Astrocyte of the cerebellum (primary cell): ENCODE measurements around the gene CLDN4.

Source experiments
- DNase-seq: peaks from one replicate; pipeline ENCODE4 v3.0.0-alpha.2; 2011; ENCODE audit warnings: low read depth
- H3K4me3 ChIP-seq: 2 replicates; pipeline ENCODE4 v1.5.1; 2011; ENCODE audit warnings: mild to moderate bottlenecking, low read depth, low read length, moderate library complexity
- in situ Hi-C: cut with HindIII; loops from 2 replicates; pipeline ENCODE4 v1.10.0; 2017; ENCODE audit warnings: low sequenced_read_pairs
- TF ChIP-seq, protein P1 (sequence below): IDR thresholded peaks from 2 replicates; pipeline ENCODE4 v1.5.1; 2012; ENCODE audit warnings: low read length, low read depth, moderate library complexity, mild to moderate bottlenecking; ENCODE audit errors: missing control alignments

Gene CLDN4

DNA sequence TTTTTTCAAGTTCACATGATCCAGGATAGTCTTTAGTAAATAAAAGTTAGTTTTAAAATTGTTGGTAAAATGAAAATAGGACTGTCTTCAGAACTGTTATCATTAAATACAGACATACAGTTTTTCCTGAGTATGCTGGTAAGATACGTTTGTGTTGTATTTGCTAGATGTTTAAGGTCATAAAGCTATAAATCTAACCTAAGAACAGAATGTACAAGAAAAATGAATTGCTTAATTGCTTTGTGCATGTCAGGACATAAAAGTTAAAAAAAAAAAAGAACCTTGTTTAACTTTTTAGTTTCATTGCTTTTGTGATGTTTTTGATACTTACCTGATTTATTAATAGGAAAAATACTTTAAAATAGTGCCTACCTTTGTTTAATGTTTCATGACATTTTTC lies 29.2 kb upstream of the CLDN4 start:
- TF ChIP-seq, protein P1, sequence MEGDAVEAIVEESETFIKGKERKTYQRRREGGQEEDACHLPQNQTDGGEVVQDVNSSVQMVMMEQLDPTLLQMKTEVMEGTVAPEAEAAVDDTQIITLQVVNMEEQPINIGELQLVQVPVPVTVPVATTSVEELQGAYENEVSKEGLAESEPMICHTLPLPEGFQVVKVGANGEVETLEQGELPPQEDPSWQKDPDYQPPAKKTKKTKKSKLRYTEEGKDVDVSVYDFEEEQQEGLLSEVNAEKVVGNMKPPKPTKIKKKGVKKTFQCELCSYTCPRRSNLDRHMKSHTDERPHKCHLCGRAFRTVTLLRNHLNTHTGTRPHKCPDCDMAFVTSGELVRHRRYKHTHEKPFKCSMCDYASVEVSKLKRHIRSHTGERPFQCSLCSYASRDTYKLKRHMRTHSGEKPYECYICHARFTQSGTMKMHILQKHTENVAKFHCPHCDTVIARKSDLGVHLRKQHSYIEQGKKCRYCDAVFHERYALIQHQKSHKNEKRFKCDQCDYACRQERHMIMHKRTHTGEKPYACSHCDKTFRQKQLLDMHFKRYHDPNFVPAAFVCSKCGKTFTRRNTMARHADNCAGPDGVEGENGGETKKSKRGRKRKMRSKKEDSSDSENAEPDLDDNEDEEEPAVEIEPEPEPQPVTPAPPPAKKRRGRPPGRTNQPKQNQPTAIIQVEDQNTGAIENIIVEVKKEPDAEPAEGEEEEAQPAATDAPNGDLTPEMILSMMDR, result no peak
- in situ Hi-C loops, result no loop called here
- DNase-seq, result no peak
- no peak overlapping the region for H3K4me3 ChIP-seq

DNA sequence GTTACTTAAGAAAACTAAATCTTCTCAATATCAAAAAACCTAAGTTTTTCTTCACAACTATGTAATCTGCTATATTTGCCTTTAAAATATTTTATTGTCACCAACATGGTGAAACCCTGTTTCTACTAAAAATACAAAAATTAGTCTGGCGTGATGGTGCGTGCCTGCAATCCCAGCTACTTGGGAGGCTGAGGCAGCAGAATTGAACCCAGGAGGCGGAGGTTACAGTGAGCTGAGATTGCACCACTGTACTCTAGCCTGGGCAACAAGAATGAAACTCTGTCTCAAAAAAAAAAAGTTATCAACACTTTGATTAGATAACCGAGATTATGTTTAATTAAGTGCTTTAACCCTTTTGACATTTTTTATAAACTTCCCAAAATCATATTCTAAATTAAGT lies 28.3 kb upstream of the CLDN4 start:
- TF ChIP-seq, protein P1, result no peak
- in situ Hi-C loops, result no loop called here
- no peak overlapping the region for H3K4me3 ChIP-seq
- DNase-seq, result no peak

DNA sequence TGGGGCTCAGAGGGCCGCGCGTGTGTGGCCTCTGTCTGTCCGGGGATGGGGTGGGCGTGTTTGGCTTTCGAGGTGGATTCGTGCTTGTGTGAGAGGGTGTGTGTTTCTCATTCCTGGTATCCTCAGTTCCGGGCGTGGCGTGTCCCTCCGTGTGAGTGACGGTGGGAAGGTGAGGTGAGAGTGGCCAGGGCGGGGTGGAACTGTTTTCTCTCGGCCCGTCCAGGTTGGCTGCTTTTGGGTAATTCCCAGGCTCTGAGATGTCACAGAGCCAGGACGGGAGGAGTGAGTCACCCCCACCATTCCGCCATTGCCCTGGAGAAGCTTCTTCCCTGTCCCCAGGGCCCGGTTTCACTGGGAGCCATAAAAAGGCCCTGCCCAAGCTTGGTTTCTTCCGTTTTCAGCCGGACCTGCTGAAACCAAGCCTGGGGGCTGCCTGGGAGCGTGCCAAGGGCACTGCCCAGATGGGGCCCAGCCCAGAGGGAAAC lies 21.3 kb upstream of the CLDN4 start:
- TF ChIP-seq, protein P1, result no peak
- in situ Hi-C loops, result no loop called here
- no peak for DNase-seq
- H3K4me3 ChIP-seq, result no peak overlapping the region

DNA sequence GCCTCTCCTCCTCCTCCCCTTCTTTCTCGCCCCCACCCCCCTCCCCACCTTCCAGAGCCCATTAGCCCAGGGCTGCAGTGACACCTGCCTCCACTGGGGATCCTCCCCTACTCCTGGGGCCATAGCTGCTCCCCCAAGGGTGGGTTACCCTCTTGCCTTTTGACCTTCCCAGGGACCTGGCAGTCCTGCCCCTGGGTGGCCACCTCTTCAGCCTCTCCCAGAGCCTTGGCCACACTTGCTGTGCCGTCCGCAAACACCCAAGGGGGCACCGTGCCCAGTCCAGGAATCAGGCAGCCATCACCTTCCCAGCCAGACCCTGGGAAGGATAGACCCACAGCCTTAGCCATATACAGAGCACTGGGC lies 19.8 kb upstream of the CLDN4 start:
- DNase-seq, result no peak
- no peak overlapping the region for H3K4me3 ChIP-seq
- in situ Hi-C loops, result no loop called here
- TF ChIP-seq, protein P1, result no peak

DNA sequence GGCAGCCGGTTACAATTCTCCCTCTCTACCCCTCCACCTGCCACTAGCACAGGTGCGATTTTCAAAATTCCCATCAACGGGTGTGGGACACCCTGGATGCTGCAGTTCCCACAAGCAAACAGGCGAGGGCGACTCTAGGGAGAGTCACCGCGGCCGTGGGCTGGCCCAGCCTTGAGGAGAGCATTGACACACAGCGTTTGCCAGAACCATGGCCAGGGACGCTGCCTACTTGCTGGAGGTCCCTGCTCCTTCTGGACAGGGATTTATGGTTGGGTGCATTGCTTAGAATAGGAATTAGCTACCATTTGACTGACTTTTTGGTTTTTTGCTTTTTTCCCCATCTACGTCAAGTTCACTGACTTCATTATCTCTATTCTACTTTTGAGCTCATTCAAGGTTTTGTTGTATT lies 19.0 kb upstream of the CLDN4 start:
- in situ Hi-C loops, result no loop called here
- H3K4me3 ChIP-seq, result no peak overlapping the region
- DNase-seq, result peak; percentile 4
- TF ChIP-seq, protein P1, result peak; percentile 82

DNA sequence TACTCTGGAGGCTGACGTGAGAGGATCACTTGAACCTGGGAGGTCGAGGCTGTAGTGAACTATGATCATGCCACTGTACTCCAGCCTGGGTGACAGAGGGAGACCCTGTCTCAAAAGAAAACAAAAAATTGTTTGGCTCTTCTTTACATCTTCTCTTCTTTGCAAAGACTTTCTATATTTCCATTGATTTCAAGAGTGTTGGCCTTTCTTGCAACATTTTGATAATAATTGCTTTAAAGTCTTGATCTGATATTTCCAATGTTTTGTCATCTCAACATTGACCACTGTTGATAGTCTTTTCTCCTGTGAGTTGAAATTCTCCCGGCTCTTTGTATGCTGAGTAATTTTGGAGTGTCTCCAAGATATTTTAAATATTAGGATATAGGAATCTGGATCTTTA lies 17.8 kb upstream of the CLDN4 start:
- TF ChIP-seq, protein P1, result no peak
- no peak for DNase-seq
- no peak overlapping the region for H3K4me3 ChIP-seq
- in situ Hi-C loops, result no loop called here

DNA sequence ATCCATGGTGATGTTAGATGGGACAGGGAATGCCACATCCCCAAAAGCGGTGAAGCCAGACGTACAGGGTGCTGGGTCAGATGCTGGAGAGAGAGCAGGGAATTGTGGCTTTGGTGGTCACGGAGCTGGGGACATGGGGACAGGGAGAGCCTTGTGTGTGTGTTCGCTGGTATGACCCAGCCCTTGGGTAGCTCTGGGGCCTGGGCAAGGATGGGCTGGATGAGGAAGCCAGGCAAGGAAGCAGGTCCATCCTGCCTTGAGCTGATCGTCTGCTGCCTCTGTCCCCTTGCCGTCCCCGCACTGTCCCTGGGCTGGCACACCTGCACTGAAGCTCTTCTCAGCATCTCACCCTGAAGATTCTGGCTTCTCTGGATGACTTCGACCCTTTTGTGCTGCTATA lies 15.4 kb upstream of the CLDN4 start:
- in situ Hi-C loops, result no loop called here

More for the DNA sequence above, 15.4 kb upstream of the CLDN4 start:
- H3K4me3 ChIP-seq, result no peak overlapping the region
- TF ChIP-seq, protein P1, result no peak
- no peak for DNase-seq
